Stomach (tissue), 9 donors: Measurements from ENCODE around the gene TUSC2. TPM values are rescaled to one million over a fixed set of nuclear protein-coding genes. Genes with fewer than 3 reads are reported as not detected.

ENCODE experiments used
- DNase-seq, 2 donors: peaks; one replicate each; pipeline versions ENCODE4 v3.0.0 to v3.0.0-alpha.2; 2013 to 2019
- H3K27ac ChIP-seq, 5 donors: fragments of 200-600 bp in 4 of 5; sonication (generic) in 4 of 5; one replicate each; pipeline ENCODE4 v1.5.1; 2013 to 2019; ENCODE audit warnings: mild to moderate bottlenecking in 1 of 5, moderate library complexity in 1 of 5
- H3K27me3 ChIP-seq, 3 donors: fragments of 200-600 bp; sonication (generic); one replicate each; pipeline ENCODE4 v1.5.1; 2017 to 2019; ENCODE audit warnings: mixed run types in 1 of 3
- H3K36me3 ChIP-seq, 4 donors: fragments of 200-600 bp; sonication (generic); 1 replicate in 3 of 4; 2 replicates in 1 of 4; pipeline ENCODE4 v1.5.1; 2016 to 2019
- H3K4me1 ChIP-seq, 4 donors: fragments of 200-600 bp; sonication (generic); one replicate each; pipeline ENCODE4 v1.5.1; 2016 to 2019
- H3K4me3 ChIP-seq, 4 donors: fragments of 200-600 bp; sonication (generic) in 3 of 4; one replicate each; pipeline ENCODE4 v1.5.1; 2016 to 2019; ENCODE audit warnings: mild to moderate bottlenecking in 1 of 4
- H3K9me3 ChIP-seq, 4 donors: fragments of 200-600 bp; sonication (generic); one replicate each; pipeline ENCODE4 v1.5.1; 2016 to 2019
- EP300 ChIP-seq: sonication (generic); formaldehyde crosslinking; IDR thresholded peaks from one replicate; pipeline ENCODE4 v1.6.1; 2017; ENCODE audit warnings: antibody characterized with exemption
- POLR2A ChIP-seq, 4 donors: fragments of 450-650 bp; IDR thresholded peaks; one replicate each; pipeline ENCODE4 v1.6.1; 2016; ENCODE audit warnings: antibody characterized with exemption in 4 of 4, control low read depth in 2 of 4, mild to moderate bottlenecking in 1 of 4, moderate library complexity in 1 of 4
- POLR2AphosphoS5 ChIP-seq, 3 donors: sonication (generic); formaldehyde crosslinking; IDR thresholded peaks; one replicate each; pipeline ENCODE4 v1.6.1; 2016; ENCODE audit warnings: antibody characterized with exemption in 3 of 3
- WGBS, 5 donors: extraction: QIAGEN DNeasy Blood & Tissue Kit in 3 of 5; methylation state at CpG; one replicate each; pipeline versions ENCODE4 v1.1.5 to v1.1.7; 2013 to 2018; 5-methylcytosine and 5-hydroxymethylcytosine counted together
- intact Hi-C: fragments of 100-400 bp; cut with DNase I; formaldehyde crosslinking; loops from one replicate; pipeline ENCODE4 v1.15.1; 2023; ENCODE audit warnings: low total_unique reads
- polyA plus RNA-seq, 3 donors: library from polyadenylated mRNA; stranded (reverse); fragments of 200-250 nt; gene quantifications; one replicate each; pipeline ENCODE4 v1.2.3, GENCODE V29; 2013
- total RNA-seq, 5 donors: library from RNA; depleted of rRNA; stranded (reverse); fragments of >200 nt; gene quantifications; one replicate each; pipeline versions ENCODE4 v1.1.0 to v1.2.3, GENCODE V29; 2014 to 2016
- TF ChIP-seq, protein P1 (sequence below), 7 experiments: fragments of 450-650 bp in 4 of 7; fragments of 200-600 bp in 3 of 7; sonication (generic) in 3 of 7; IDR thresholded peaks; one replicate each; pipeline ENCODE4 v1.5.1; 2016 to 2019; ENCODE audit warnings: antibody characterized with exemption in 7 of 7, control low read depth in 2 of 7, mild to moderate bottlenecking in 1 of 7
- donor health status: healthy with polysubstance abuse.
- donor health status: Bipolar disorder and iron deficiency.
- donor health status: healthy.

The TUSC2 gene
- total and polyA plus RNA-seq, 8 donors = 2.3 to 63.4 (median 40.3) TPM; not detected in 1

DNA sequence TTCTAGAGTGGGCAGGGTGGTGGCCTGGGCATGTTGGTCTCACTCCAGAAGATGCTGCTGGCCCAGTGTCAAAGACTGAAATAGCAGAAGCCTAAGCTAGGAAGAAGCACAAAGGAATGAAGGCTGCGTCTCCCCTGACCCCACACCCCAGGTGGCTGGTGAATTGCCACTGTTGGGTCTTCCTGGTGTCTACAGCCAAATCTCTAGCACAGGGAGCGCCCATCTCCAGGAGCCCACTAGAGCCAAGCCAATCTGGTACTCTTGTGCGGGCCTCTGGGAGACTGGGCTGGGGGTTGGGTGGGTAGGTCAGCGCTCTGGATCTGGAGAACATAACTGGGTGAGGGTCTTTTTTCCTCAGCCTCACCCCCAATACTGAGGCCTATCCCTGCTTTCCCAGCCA, 894 bp downstream of the TUSC2 start:
- Histone ChIP-seq H3K4me1 (peaks cover 24 to 74% (median 54%) of the 10 kb centered on the region in 4 donors), H3K27me3 (no peaks in the 10 kb centered on the region), H3K4me3 (peak overlapping the region; percentile 62 to 98 (median 90)), H3K9me3 (no peaks in the 10 kb centered on the region), H3K36me3 (peaks cover 40 to 52% (median 49%) of the 10 kb centered on the region in 4 donors), H3K27ac (peak overlapping the region in 4 of 5 donors; percentile 79 to 91 (median 86))
- intact Hi-C loops = no loop called here
- no peak for DNase-seq
- TF ChIP-seq POLR2AphosphoS5 (IDR thresholded peaks at IDR 0.05) = no peak
- TF ChIP-seq EP300 = no peak
- TF ChIP-seq, protein P1, sequence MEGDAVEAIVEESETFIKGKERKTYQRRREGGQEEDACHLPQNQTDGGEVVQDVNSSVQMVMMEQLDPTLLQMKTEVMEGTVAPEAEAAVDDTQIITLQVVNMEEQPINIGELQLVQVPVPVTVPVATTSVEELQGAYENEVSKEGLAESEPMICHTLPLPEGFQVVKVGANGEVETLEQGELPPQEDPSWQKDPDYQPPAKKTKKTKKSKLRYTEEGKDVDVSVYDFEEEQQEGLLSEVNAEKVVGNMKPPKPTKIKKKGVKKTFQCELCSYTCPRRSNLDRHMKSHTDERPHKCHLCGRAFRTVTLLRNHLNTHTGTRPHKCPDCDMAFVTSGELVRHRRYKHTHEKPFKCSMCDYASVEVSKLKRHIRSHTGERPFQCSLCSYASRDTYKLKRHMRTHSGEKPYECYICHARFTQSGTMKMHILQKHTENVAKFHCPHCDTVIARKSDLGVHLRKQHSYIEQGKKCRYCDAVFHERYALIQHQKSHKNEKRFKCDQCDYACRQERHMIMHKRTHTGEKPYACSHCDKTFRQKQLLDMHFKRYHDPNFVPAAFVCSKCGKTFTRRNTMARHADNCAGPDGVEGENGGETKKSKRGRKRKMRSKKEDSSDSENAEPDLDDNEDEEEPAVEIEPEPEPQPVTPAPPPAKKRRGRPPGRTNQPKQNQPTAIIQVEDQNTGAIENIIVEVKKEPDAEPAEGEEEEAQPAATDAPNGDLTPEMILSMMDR (IDR thresholded peaks at IDR 0.05) = no peak
- TF ChIP-seq POLR2A (IDR thresholded peaks at IDR 0.05) = no peak
- 58 to 73% (median 69%) methylated on average over 4 of the region's 4 CpGs for WGBS, 5 donors

DNA sequence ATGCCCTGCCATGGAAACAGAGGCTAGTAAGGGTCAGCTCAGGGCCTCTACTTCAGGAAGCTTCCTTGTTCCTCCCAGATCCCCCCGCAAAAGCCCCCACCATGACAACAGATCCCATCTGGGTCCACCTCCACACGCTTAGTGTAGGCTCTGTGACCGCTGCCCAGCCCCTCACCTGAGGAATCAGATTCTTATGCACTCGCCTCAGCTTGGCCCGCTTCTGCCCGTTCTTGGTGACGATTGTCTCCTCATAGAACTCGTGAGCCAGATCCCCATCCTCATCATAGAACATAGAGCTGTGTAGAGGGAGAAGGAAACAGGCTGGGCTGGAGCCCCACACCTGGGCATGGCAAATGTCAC, 1.9 kb downstream of the TUSC2 start:
- TF ChIP-seq, protein P1 (IDR thresholded peaks at IDR 0.05) = no peak
- no peak for TF ChIP-seq EP300
- no peak for TF ChIP-seq POLR2A (IDR thresholded peaks at IDR 0.05)
- TF ChIP-seq POLR2AphosphoS5 (IDR thresholded peaks at IDR 0.05) = no peak
- 90 to 92% (median 92%) methylated on average over 8 of the region's 8 CpGs for whole genome bisulfite sequencing, 5 donors
- H3K27me3 ChIP-seq = no peaks in the 10 kb centered on the region
- intact Hi-C loops = no loop called here
- H3K27ac ChIP-seq = peak overlapping the region in 1 of 5 donors; percentile 95
- DNase-seq = no peak
- no peaks in the 10 kb centered on the region for H3K9me3 ChIP-seq
- peaks cover 29 to 74% (median 60%) of the 10 kb centered on the region in 4 donors for H3K4me1 ChIP-seq
- H3K4me3 ChIP-seq = no peak overlapping the region
- H3K36me3 ChIP-seq = peaks cover 30 to 43% (median 40%) of the 10 kb centered on the region in 4 donors

DNA sequence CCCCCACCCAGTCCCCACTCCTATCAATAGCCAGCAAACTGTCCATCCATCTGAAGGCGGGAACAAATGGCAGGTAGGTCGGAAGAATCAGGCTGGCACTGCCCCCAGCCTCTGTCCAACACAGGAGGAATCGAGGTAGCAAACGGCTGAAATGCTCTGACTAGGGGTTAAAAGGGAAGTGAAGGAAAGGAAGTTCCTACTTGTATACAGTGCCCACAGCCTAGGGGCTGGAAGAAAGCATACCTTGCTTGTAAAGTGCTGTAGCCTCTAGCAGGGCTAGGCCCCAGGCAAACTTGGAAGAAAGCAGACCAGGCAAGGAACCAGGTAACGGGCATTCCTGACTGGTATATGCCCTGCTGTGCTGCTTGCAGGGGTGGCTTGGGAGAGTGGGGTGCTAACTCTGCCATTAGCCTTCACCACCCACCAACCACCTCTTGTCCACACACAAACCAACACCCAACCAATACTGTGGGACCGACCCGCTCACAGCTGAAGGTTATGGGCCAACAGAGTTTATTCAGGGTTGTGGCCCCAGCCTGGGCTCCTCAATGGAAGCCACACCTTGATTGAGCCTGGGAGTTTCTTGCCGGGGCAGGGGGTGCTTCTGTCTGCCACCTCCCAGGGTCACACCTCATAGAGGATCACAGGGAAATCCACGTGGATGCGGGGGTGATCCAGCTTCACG, 2.4 kb downstream of the TUSC2 start:
- Histone ChIP-seq H3K4me1 (peaks cover 30 to 75% (median 60%) of the 10 kb centered on the region in 4 donors), H3K27ac (peak overlapping the region in 3 of 5 donors; percentile 94 to 96 (median 95)), H3K9me3 (no peaks in the 10 kb centered on the region), H3K27me3 (no peaks in the 10 kb centered on the region), H3K4me3 (no peak overlapping the region), H3K36me3 (peaks cover 25 to 37% (median 34%) of the 10 kb centered on the region in 4 donors)
- no peak for DNase-seq
- WGBS, 5 donors = 75 to 89% (median 86%) methylated on average over 11 of the region's 11 CpGs
- intact Hi-C loops = no loop called here
- TF ChIP-seq POLR2AphosphoS5 (IDR thresholded peaks at IDR 0.05) (no peak), EP300 (no peak)
- TF ChIP-seq, protein P1 (IDR thresholded peaks at IDR 0.05) = no peak

DNA sequence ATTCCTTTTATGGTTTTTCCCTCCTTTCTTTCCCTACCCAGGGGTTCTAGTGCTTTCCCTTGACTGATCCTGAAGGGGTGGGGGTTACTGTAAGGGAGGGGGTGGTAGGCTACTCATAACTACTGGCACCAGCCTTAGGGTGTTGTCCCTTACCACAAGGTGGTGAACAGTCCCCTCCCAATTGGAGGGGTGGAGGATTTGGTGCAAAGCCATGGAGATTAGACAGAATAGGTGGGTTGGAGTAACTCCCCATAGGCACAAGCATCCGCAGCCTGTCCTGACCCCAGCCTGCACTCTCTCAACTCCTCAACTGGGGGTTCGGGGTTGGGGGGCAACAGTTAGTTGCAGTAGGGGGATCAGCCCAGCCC, 2.9 kb downstream of the TUSC2 start:
- WGBS, 5 donors = 67 to 92% (median 78%) methylated on average over 1 to 2 of the region's 2 CpGs
- no peak for DNase-seq
- H3K9me3 ChIP-seq = no peaks in the 10 kb centered on the region
- no peak for TF ChIP-seq POLR2A (IDR thresholded peaks at IDR 0.05)
- TF ChIP-seq, protein P1 (IDR thresholded peaks at IDR 0.05) = no peak
- TF ChIP-seq EP300 = no peak
- no peak for TF ChIP-seq POLR2AphosphoS5 (IDR thresholded peaks at IDR 0.05)
- no peaks in the 10 kb centered on the region for H3K27me3 ChIP-seq
- H3K4me3 ChIP-seq = no peak overlapping the region
- peaks cover 35 to 81% (median 66%) of the 10 kb centered on the region in 4 donors for H3K4me1 ChIP-seq
- peaks cover 20 to 32% (median 29%) of the 10 kb centered on the region in 4 donors for H3K36me3 ChIP-seq
- intact Hi-C loops = no loop called here
- H3K27ac ChIP-seq = peak overlapping the region in 4 of 5 donors; percentile 94 to 96 (median 96)
